BJ (cell line): ENCODE measurements around the gene HS2ST1. TPM values are rescaled to one million over a fixed set of nuclear protein-coding genes. Genes with fewer than 3 reads are reported as not detected.
"Not testable (repeated sequence)": the region's sequence is repeated elsewhere in the genome, so short reads cannot be mapped to it uniquely, and the experiment has no call there.

Experiments
- CTCF ChIA-PET: fragments of 350-600 bp; formaldehyde crosslinking; extraction: SDS; loops from one replicate; lab custom pipeline; 2021; ENCODE audit warnings: antibody characterized with exemption, inconsistent platforms; lab: Yijun Ruan, JAX
- POLR2A ChIA-PET: fragments of 300-600 bp; sonication (Branson Sonifier 250); formaldehyde crosslinking; extraction: SDS; loops from one replicate; lab custom pipeline; 2021; ENCODE audit warnings: antibody characterized with exemption; lab: Charles Lee
- DNase-seq: peaks from one replicate; pipeline ENCODE4 v3.0.0-alpha.2; 2011; ENCODE audit warnings: low read depth
- H3K27me3 ChIP-seq: 2 replicates; pipeline ENCODE4 v1.6.0; 2011; ENCODE audit warnings: low read length; ENCODE audit not compliant: control insufficient read depth, insufficient read depth
- H3K36me3 ChIP-seq: 2 replicates; pipeline ENCODE4 v1.5.1; 2011; ENCODE audit warnings: low read length; ENCODE audit not compliant: control insufficient read depth, insufficient read depth
- H3K4me3 ChIP-seq: 2 replicates; pipeline ENCODE4 v1.5.1; 2011; ENCODE audit warnings: low read depth, mild to moderate bottlenecking, control low read depth, low read length
- CTCF ChIP-seq: IDR thresholded peaks from 2 replicates; pipeline ENCODE4 v1.5.1; 2011; ENCODE audit warnings: low read depth, mild to moderate bottlenecking, control low read depth, inconsistent platforms, low read length, moderate library complexity; ENCODE audit not compliant: insufficient read depth
- polyA plus RNA-seq: library from polyadenylated mRNA; depleted of rRNA; stranded (reverse); fragments of >200 nt; gene quantifications from 2 replicates; pipeline ENCODE4 v1.2.3, GENCODE V29; 2011

The HS2ST1 gene
- polyA plus RNA-seq, 1 experiment, result 5.3 TPM

GRCh38 chr1:86975993-86976550 is 61.6 kb downstream of the HS2ST1 start:
- DNase-seq, result no peak
- Histone ChIP-seq H3K4me3 (no peak overlapping the region), H3K36me3 (no peaks in the 10 kb centered on the region), H3K27me3 (no peaks in the 10 kb centered on the region)
- POLR2A ChIA-PET, result no interaction called here
- TF ChIP-seq CTCF, result no peak
- CTCF ChIA-PET, result interaction anchor here (0.9 to 1.5 kb wide), 5 partner anchors 8 to 49 kb away, joined by 3 to 5 read pairs (median 3); no protein-coding TSS in a partner anchor

- CTCF ChIA-PET, result interaction anchor here (0.6 to 1.1 kb wide), 5 partner anchors 13 to 143 kb away, joined by 3 read pairs; no protein-coding TSS in a partner anchor
- DNase-seq, result no peak
- no peaks in the 10 kb centered on the region for H3K27me3 ChIP-seq
- no peak overlapping the region for H3K4me3 ChIP-seq
- no peaks in the 10 kb centered on the region for H3K36me3 ChIP-seq
- POLR2A ChIA-PET, result no interaction called here
- TF ChIP-seq CTCF, result no peak
Observed at GRCh38 chr1:86976664-86977063, 62.2 kb downstream of the HS2ST1 start.

- ChIA-PET CTCF (no interaction called here), POLR2A (no interaction called here)
Observed at GRCh38 chr1:86981482-86982213, 67.2 kb downstream of the HS2ST1 start.

GRCh38 chr1:86983677-86984076 is 69.2 kb downstream of the HS2ST1 start:
- H3K4me3 ChIP-seq, H3K27me3 ChIP-seq, H3K36me3 ChIP-seq, POLR2A ChIA-PET, DNase-seq: not testable (repeated sequence)
- CTCF ChIA-PET, result interaction anchor here (1.0 to 1.2 kb wide), 2 partner anchors 8 to 100 kb away, joined by 4 to 5 read pairs; no protein-coding TSS in a partner anchor

More at GRCh38 chr1:86981482-86982213, 67.2 kb downstream of the HS2ST1 start:
- TF ChIP-seq CTCF, result no peak
- no peak for DNase-seq
- no peaks in the 10 kb centered on the region for H3K36me3 ChIP-seq
- no peak overlapping the region for H3K4me3 ChIP-seq
- H3K27me3 ChIP-seq, result no peaks in the 10 kb centered on the region

- CTCF ChIA-PET, result interaction anchor here (1.3 kb wide), 1 partner anchor 283 kb away, joined by 6 read pairs; the partner anchor contains the start of gene SH3GLB1
- TF ChIP-seq CTCF, result no peak
- Histone ChIP-seq H3K4me3 (no peak overlapping the region), H3K36me3 (no peaks in the 10 kb centered on the region), H3K27me3 (no peaks in the 10 kb centered on the region)
- POLR2A ChIA-PET, result no interaction called here
- no peak for DNase-seq
Observed at GRCh38 chr1:86987446-86987845, 73.0 kb downstream of the HS2ST1 start.
